Left ventricle myocardium inferior (tissue), 1 donor: ENCODE data around the gene DOK6. TPM values are rescaled to one million over a fixed set of nuclear protein-coding genes. Genes with fewer than 3 reads are reported as not detected.

ENCODE experiments used
- DNase-seq: peaks from one replicate; pipeline ENCODE4 v3.0.0-alpha.2; 2020
- H3K27ac ChIP-seq: fragments of 200-600 bp; replicated peaks from 2 replicates; pipeline ENCODE4 v1.8.0; 2021
- H3K27me3 ChIP-seq: fragments of 200-600 bp; 2 replicates; pipeline ENCODE4 v1.8.0; 2021; ENCODE audit warnings: low read depth
- H3K36me3 ChIP-seq: fragments of 200-600 bp; 2 replicates; pipeline ENCODE4 v1.8.0; 2021
- H3K4me1 ChIP-seq: fragments of 200-600 bp; 2 replicates; pipeline ENCODE4 v1.8.0; 2021
- H3K4me3 ChIP-seq: fragments of 200-600 bp; 2 replicates; pipeline ENCODE4 v1.8.0; 2021; ENCODE audit warnings: mild to moderate bottlenecking, moderate library complexity
- H3K9me3 ChIP-seq: fragments of 200-600 bp; replicated peaks from 2 replicates; pipeline ENCODE4 v1.8.0; 2021
- intact Hi-C: fragments of 100-400 bp; cut with micrococcal nuclease; formaldehyde crosslinking; loops from one replicate; pipeline ENCODE4 v1.11.0; 2022
- total RNA-seq: library from RNA; stranded (reverse); fragmentation: NEBNext Ultra II Directional; extraction: Animal tissue kit (Norgen Biotek cat#: 25700); gene quantifications from one replicate; pipeline ENCODE4 v1.2.1, GENCODE V29; 2021
- TF ChIP-seq, protein P1 (sequence below): fragments of 200-600 bp; IDR thresholded peaks from 2 replicates; pipeline ENCODE4 v1.8.0; 2021; ENCODE audit warnings: antibody characterized with exemption, mild to moderate bottlenecking, borderline replicate concordance
- donor health status: DM: no; HTN: yes; CAD: no; lungs with severe emphysema.

DOK6 gene
- total RNA-seq, 1 donor from 2014 or later: 0.96 TPM

GRCh38 chr18:69894467-69894866 lies 493.8 kb downstream of the DOK6 start:
- TF ChIP-seq, protein P1, sequence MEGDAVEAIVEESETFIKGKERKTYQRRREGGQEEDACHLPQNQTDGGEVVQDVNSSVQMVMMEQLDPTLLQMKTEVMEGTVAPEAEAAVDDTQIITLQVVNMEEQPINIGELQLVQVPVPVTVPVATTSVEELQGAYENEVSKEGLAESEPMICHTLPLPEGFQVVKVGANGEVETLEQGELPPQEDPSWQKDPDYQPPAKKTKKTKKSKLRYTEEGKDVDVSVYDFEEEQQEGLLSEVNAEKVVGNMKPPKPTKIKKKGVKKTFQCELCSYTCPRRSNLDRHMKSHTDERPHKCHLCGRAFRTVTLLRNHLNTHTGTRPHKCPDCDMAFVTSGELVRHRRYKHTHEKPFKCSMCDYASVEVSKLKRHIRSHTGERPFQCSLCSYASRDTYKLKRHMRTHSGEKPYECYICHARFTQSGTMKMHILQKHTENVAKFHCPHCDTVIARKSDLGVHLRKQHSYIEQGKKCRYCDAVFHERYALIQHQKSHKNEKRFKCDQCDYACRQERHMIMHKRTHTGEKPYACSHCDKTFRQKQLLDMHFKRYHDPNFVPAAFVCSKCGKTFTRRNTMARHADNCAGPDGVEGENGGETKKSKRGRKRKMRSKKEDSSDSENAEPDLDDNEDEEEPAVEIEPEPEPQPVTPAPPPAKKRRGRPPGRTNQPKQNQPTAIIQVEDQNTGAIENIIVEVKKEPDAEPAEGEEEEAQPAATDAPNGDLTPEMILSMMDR: no peak
- no peak for DNase-seq
- H3K27ac ChIP-seq: no peak overlapping the region
- H3K4me1 ChIP-seq: no peaks in the 10 kb centered on the region
- H3K9me3 ChIP-seq: no peaks in the 10 kb centered on the region
- no peaks in the 10 kb centered on the region for H3K36me3 ChIP-seq
- H3K27me3 ChIP-seq: no peaks in the 10 kb centered on the region
- intact Hi-C loops: no loop called here
- H3K4me3 ChIP-seq: no peak overlapping the region

DNA sequence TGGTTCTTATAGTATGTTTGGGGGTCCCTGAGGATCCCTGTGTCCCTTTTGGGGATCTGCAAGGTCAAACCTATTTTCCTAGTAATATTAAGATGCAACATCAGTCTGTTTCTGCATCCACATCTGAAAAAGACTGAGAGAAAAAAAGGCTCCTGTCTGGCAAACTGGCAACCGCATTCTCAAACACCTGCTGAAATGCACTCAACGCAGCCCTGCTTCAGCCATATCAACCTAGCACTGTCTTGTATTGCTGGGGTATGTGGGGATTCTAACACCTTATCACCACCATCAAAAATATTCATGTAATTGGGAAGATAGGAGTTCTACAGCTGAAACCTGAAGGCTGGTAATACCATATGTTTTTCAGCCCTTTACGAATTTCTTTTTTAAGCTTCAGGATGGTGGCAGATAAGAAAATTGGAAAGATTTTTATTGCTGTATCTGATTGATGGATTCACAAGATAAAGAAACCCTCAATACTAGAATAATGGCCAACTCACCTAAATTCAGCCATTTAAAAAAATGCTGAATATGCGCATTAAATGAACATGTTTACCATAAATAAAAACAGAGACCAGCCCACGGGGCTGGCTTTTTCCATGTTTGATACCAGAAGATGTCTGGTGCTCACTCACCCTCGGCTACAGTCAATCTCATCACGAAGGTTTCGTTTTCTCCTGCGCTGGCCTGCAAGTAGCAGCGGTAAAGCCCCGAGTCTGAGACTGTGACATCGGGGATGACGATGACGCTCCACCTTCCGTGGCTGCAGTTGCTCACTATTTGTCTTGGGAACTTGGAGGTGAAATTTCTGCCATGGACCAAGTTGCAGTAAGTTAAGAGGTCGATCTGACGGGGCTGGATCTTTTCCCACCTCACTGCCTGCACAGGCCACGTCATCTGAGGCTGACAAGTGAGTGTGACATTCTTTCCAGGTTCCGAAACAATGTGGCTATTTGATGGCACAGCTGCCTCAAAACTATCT lies 494.7 kb downstream of the DOK6 start:
- H3K36me3 ChIP-seq: no peaks in the 10 kb centered on the region
- H3K9me3 ChIP-seq: peaks cover 5% of the 10 kb centered on the region
- DNase-seq: no peak
- intact Hi-C loops: no loop called here
- H3K27ac ChIP-seq: no peak overlapping the region
- H3K27me3 ChIP-seq: no peaks in the 10 kb centered on the region
- H3K4me3 ChIP-seq: no peak overlapping the region
- TF ChIP-seq, protein P1: no peak
- no peaks in the 10 kb centered on the region for H3K4me1 ChIP-seq

GRCh38 chr18:69897397-69898108 lies 496.9 kb downstream of the DOK6 start:
- H3K27ac ChIP-seq: no peak overlapping the region
- H3K27me3 ChIP-seq: no peaks in the 10 kb centered on the region
- intact Hi-C loops: no loop called here
- no peak overlapping the region for H3K4me3 ChIP-seq
- DNase-seq: no peak
- peaks cover 5% of the 10 kb centered on the region for H3K9me3 ChIP-seq
- TF ChIP-seq, protein P1: no peak
- no peaks in the 10 kb centered on the region for H3K4me1 ChIP-seq
- no peaks in the 10 kb centered on the region for H3K36me3 ChIP-seq

GRCh38 chr18:69898241-69898861 lies 497.7 kb downstream of the DOK6 start:
- DNase-seq: no peak
- no peaks in the 10 kb centered on the region for H3K4me1 ChIP-seq
- H3K9me3 ChIP-seq: peaks cover 5% of the 10 kb centered on the region
- H3K4me3 ChIP-seq: no peak overlapping the region
- TF ChIP-seq, protein P1: no peak
- intact Hi-C loops: no loop called here
- no peak overlapping the region for H3K27ac ChIP-seq
- H3K27me3 ChIP-seq: no peaks in the 10 kb centered on the region
- no peaks in the 10 kb centered on the region for H3K36me3 ChIP-seq
